Liver (tissue), 3 donors: ENCODE measurements around the gene DDIAS.

ENCODE experiments used
- CTCF ChIP-seq: fragments of 150-350 bp; IDR thresholded peaks from 2 replicates; pipeline ENCODE4 v1.5.1; 2017; ENCODE audit warnings: improper control_type of control experiment, low read depth, low read length; ENCODE audit not compliant: missing input control
- EGR1 ChIP-seq, 2 donors: IDR thresholded peaks; 2 replicates each; pipeline ENCODE4 v1.6.1; 2016 to 2018; ENCODE audit warnings: antibody characterized with exemption in 2 of 2, low read depth in 2 of 2
- SP1 ChIP-seq: IDR thresholded peaks from 2 replicates; pipeline ENCODE4 v1.6.1; 2018; ENCODE audit warnings: antibody characterized with exemption, mild to moderate bottlenecking
- donor health status: healthy.
- donor health status: healthy.

GRCh38 chr11:82901922-82902485 is 468 bp downstream of the DDIAS start:
- TF ChIP-seq CTCF (no peak), SP1 (no peak), EGR1 (IDR thresholded peaks at IDR 0.05; ENCODE audit: low read depth in 2 of 2) (no peak)
